WTC11 (cell line): ENCODE measurements around the gene ABCA12.

ENCODE experiments used
- KAT7 ChIP-seq: sonication (generic); formaldehyde crosslinking; IDR thresholded peaks from 2 replicates; pipeline ENCODE4 v1.8.1; 2023; ENCODE audit warnings: missing genetic modification reagents, mild to moderate bottlenecking, borderline replicate concordance
- NR3C1 ChIP-seq: sonication (generic); formaldehyde crosslinking; conservative IDR thresholded peaks from 2 replicates; pipeline ENCODE4 v1.8.1; 2023; ENCODE audit warnings: low read depth, mild to moderate bottlenecking, missing genetic modification reagents
- ZNF232 ChIP-seq: sonication (generic); formaldehyde crosslinking; IDR thresholded peaks from 2 replicates; pipeline ENCODE4 v1.8.0; 2022; ENCODE audit warnings: mild to moderate bottlenecking, missing genetic modification reagents
- ZNF416 ChIP-seq: fragments of 250-450 bp; sonication (Bioruptor Pico); IDR thresholded peaks from 2 replicates; pipeline ENCODE4 v1.9.0; 2021; ENCODE audit warnings: mild to moderate bottlenecking, inconsistent platforms
- TF ChIP-seq, protein P1 (sequence below): fragments of 200-600 bp; IDR thresholded peaks from 2 replicates; pipeline ENCODE4 v1.8.0; 2022; ENCODE audit warnings: antibody characterized with exemption

DNA sequence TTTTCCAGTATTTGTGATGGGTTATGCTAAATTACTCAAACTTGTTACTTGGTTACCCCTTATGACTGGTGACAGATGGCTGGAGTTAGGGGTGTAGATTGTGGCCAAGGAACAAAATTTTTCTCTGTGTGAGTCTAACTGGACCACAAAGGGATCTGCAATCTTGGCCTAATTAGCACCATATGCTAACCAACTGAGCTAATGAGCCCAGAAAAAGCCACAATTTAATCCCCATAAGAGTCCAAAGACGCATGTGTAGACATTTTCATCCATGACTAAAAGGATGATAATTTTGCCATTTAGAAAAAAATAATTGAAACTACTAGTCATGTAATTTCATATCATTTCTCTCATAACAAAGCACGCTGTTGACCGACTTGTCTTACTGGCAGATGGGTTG, 151.2 kb downstream of the ABCA12 start:
- TF ChIP-seq, protein P1, sequence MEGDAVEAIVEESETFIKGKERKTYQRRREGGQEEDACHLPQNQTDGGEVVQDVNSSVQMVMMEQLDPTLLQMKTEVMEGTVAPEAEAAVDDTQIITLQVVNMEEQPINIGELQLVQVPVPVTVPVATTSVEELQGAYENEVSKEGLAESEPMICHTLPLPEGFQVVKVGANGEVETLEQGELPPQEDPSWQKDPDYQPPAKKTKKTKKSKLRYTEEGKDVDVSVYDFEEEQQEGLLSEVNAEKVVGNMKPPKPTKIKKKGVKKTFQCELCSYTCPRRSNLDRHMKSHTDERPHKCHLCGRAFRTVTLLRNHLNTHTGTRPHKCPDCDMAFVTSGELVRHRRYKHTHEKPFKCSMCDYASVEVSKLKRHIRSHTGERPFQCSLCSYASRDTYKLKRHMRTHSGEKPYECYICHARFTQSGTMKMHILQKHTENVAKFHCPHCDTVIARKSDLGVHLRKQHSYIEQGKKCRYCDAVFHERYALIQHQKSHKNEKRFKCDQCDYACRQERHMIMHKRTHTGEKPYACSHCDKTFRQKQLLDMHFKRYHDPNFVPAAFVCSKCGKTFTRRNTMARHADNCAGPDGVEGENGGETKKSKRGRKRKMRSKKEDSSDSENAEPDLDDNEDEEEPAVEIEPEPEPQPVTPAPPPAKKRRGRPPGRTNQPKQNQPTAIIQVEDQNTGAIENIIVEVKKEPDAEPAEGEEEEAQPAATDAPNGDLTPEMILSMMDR = no peak
- no peak for TF ChIP-seq KAT7 (CRISPR knock-in tag)
- no peak for TF ChIP-seq ZNF232 (CRISPR knock-in tag)
- no peak for TF ChIP-seq ZNF416 (CRISPR knock-in tag)
- TF ChIP-seq NR3C1 (CRISPR knock-in tag) = no peak
